ENCODE results near the gene VASH1. TPM values are rescaled to one million over a fixed set of nuclear protein-coding genes. Genes with fewer than 3 reads are reported as not detected.

VASH1 gene
- total and polyA plus RNA-seq, 2 donors (not counting 3 experiments of a cell fraction or from before 2014, with no cell fraction given) = 39.8 to 168 TPM

DNA sequence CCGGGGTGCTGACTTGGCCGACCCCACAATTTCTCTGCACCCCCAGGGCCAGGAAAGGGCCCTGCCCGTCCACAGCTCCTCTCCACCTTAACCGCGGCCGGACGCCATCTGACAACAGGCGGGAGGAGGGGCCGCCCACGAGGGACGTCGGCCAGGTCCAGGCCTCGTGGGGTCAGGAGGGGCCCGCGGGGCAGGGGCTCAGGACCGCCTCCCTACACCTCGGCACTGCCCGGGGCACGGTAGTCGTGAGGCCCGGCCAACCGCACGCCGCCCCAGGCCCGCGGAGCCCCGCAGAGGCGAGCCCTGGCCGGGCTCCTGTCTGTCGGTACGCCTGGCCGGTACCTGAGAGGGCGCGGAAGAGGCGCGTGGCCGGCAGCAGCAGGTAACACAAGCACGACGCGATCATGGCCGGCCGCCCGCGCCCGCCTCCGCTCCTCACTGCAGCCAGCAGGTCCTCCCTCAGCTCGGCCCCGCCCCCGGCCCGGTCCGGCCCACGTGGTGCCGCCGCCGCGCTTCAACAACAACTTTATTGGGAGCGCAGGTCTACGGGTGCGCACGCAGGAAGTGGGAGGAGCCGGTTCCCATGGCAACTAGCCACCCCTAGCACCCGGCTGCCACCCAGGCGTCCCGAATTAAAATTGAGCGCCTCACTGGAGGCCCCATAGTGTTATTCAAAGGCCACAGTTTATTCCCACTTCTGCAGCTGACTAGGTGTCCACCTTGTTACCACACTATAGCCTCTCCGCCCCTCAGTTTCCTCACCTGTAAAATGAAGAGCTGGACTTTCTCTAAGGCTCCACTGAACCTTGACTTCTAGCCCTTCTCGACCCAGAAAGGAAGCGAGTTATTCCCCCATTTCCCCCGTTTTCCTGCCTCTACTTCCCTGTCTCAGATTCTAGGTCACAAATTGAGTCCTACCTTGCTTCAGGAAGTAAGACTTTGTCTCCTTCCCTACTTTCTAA is 51.4 kb downstream of the VASH1 start, which contains the start of gene ANGEL1:
TSS of gene ANGEL1 (minus strand) at position 461 of the 962 bp plus-strand sequence. CDS start at position 406, 55 bp downstream.
- H4K20me1 ChIP-seq (replicated peaks; ENCODE audit: control insufficient read depth, extremely low read depth, insufficient read depth, low read length) = no peaks in the 10 kb centered on the region
- H3K79me2 ChIP-seq (ENCODE audit: control insufficient read depth, insufficient read depth, low read length) = no peaks in the 10 kb centered on the region
- dilution Hi-C loops (cut with MboI; ENCODE audit: extremely low pct_ligation_motif_present, low sequenced_read_pairs) = no loop called here
- ChIA-PET CTCF (interaction anchor here (1.3 to 4.3 kb wide), 6 partner anchors 10 to 102 kb away, joined by 3 to 73 read pairs (median 18); no protein-coding TSS in a partner anchor), POLR2A (interaction anchor here (1.0 kb wide), 1 partner anchor 264 kb away, joined by 4 read pairs; no protein-coding TSS in a partner anchor)
- peak within 1 kb of the TSS; percentile 72 to 85 (median 75) for H3K4me3 ChIP-seq (replicated peaks in 1 of 3; ENCODE audit: insufficient read depth in 1 of 3, low read depth in 1 of 3, low read length in 3 of 3)
- peak; percentile 93 for FAIRE-seq
- intact Hi-C loops (cut with micrococcal nuclease) = loop anchor here (1.0 to 5.0 kb wide), 2 partner anchors 32 to 50 kb away; no protein-coding TSS in a partner anchor
- peak within 1 kb of the TSS; percentile 34 for H3K27ac ChIP-seq (ENCODE audit: insufficient read depth, low read depth, low read length)
- H3K4me1 ChIP-seq (ENCODE audit: control insufficient read depth, extremely low read depth, insufficient read depth, low read length) = peaks cover 14% of the 10 kb centered on the region
- peaks cover 8 to 9% of the 10 kb centered on the region in 2 experiments for H3K27me3 ChIP-seq (ENCODE audit: control insufficient read depth in 2 of 2, insufficient read depth in 2 of 2, low read length in 2 of 2)
- H3K9me3 ChIP-seq (replicated peaks; ENCODE audit: control insufficient read depth, insufficient read depth, low read length) = no peaks in the 10 kb centered on the region
- peak; percentile 90 for DNase-seq (ENCODE audit: low read depth, low spot score)
- H3K9me1 ChIP-seq (replicated peaks; ENCODE audit: control insufficient read depth, extremely low read depth, insufficient read depth, low read length) = no peaks in the 10 kb centered on the region
- peaks cover 0 to 9% of the 10 kb centered on the region in 2 experiments for H3K36me3 ChIP-seq (ENCODE audit: control insufficient read depth in 2 of 2, extremely low read depth in 1 of 2, insufficient read depth in 2 of 2, low read length in 2 of 2)
- H2AFZ ChIP-seq (ENCODE audit: low read depth, low read length) = peak within 1 kb of the TSS; percentile 92
- peak within 1 kb of the TSS; percentile 73 for H3K9ac ChIP-seq (replicated peaks; ENCODE audit: extremely low read depth, insufficient read depth, low read length)
- TF ChIP-seq, protein P1, sequence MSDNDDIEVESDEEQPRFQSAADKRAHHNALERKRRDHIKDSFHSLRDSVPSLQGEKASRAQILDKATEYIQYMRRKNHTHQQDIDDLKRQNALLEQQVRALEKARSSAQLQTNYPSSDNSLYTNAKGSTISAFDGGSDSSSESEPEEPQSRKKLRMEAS (IDR thresholded peaks at IDR 0.05; ENCODE audit: insufficient read depth, insufficient read length) = peak; percentile 96
- TF ChIP-seq GATA2 (IDR thresholded peaks at IDR 0.05; ENCODE audit: insufficient read depth, insufficient read length, low read depth, low read length) (no peak), FOS (IDR thresholded peaks at IDR 0.05; ENCODE audit: borderline replicate concordance, insufficient read depth, low read length) (peak; percentile 16), JUN (IDR thresholded peaks at IDR 0.05; ENCODE audit: borderline replicate concordance, insufficient read depth, insufficient read length, low read depth) (no peak), MYC (IDR thresholded peaks at IDR 0.05; ENCODE audit: low read depth, low read length) (peak; percentile 95), POLR2A (IDR thresholded peaks at IDR 0.05; ENCODE audit: low read depth, low read length) (peak; percentile 87), POLR2AphosphoS5 (IDR thresholded peaks at IDR 0.05; ENCODE audit: insufficient read depth, low read depth, low read length) (peak; percentile 85)
- BruUV-seq (replicated peaks) = no TSS peak
- peak within 1 kb of the TSS; percentile 98 for H3K4me2 ChIP-seq (ENCODE audit: insufficient read depth, low read length)
